ENCODE results near the gene PDE8A. TPM values are rescaled to one million over a fixed set of nuclear protein-coding genes. Genes with fewer than 3 reads are reported as not detected.

Gene PDE8A
- total and polyA plus RNA-seq, 2 experiments from 2014 or later = 5.6 to 7.5 TPM

DNA sequence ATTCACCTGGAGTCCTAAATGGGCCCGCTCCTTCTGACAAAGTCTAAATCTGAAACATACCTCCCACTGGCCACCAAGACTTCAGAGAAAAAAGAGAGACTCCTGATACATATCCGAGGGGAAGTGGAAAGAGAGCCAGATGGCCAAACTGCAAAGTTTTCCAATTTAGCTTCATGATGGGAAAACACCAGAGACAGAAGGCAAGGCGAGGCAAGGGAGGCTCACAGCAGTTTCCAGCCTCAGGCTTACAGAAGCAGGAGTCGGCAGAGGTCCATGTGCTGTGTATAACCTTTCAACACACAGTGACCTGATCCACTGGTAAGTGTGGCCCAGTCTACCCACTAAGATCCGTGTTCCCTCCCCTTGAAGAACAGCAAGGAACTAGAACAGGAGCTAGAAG lies 29.9 kb upstream of the PDE8A start:
- no peaks in the 10 kb centered on the region for H3K9me3 Mint-ChIP-seq
- H3F3A ChIP-seq (replicated peaks; ENCODE audit: low read depth) = no peaks in the 10 kb centered on the region
- H3K36me3 ChIP-seq (ENCODE audit: insufficient read depth) = no peaks in the 10 kb centered on the region
- H3K27me3 ChIP-seq (ENCODE audit: insufficient read depth) = no peaks in the 10 kb centered on the region
- H3K36me3 Mint-ChIP-seq (ENCODE audit: low read depth) = no peaks in the 10 kb centered on the region
- H3K27me3 Mint-ChIP-seq (ENCODE audit: insufficient read depth, low read depth, poor library complexity) = peaks cover 3% of the 10 kb centered on the region
- H3K4me3 ChIP-seq = no peak overlapping the region
- H2AFZ ChIP-seq = no peak overlapping the region
- peaks cover 16% of the 10 kb centered on the region; the same call in 2 of the 3 replicates for H3K4me1 Mint-ChIP-seq
- H3K4me1 ChIP-seq (ENCODE audit: insufficient read depth) = peaks cover 6% of the 10 kb centered on the region; the same call in 1 of the 2 replicates
- H3K4me3 Mint-ChIP-seq = no peak overlapping the region
- DNase-seq (ENCODE audit: low spot score) (no peak), ATAC-seq (no peak)
- no peaks in the 10 kb centered on the region for H3K79me2 ChIP-seq (replicated peaks; ENCODE audit: insufficient read depth)
- no peaks in the 10 kb centered on the region for H3K9me2 ChIP-seq (ENCODE audit: insufficient read depth)
- H3K27ac ChIP-seq (ENCODE audit: low read depth) = no peak overlapping the region
- no peaks in the 10 kb centered on the region for H4K20me1 ChIP-seq (replicated peaks; ENCODE audit: insufficient read depth)
- no peak overlapping the region for H3K4me2 ChIP-seq
- H3K27ac Mint-ChIP-seq = no peak overlapping the region
- TF ChIP-seq EZH2 (IDR thresholded peaks at IDR 0.05; ENCODE audit: low read depth, unreplicated experiment) (no peak), ZNF114 (CRISPR knock-in tag; IDR thresholded peaks at IDR 0.05) (no peak), NANOG (IDR thresholded peaks at IDR 0.05; ENCODE audit: borderline replicate concordance) (no peak), STAT1 (IDR thresholded peaks at IDR 0.05; ENCODE audit: unreplicated experiment) (no peak), EZH2phosphoT487 (IDR thresholded peaks at IDR 0.05; ENCODE audit: unreplicated experiment) (no peak)
- TF ChIP-seq, protein P1, sequence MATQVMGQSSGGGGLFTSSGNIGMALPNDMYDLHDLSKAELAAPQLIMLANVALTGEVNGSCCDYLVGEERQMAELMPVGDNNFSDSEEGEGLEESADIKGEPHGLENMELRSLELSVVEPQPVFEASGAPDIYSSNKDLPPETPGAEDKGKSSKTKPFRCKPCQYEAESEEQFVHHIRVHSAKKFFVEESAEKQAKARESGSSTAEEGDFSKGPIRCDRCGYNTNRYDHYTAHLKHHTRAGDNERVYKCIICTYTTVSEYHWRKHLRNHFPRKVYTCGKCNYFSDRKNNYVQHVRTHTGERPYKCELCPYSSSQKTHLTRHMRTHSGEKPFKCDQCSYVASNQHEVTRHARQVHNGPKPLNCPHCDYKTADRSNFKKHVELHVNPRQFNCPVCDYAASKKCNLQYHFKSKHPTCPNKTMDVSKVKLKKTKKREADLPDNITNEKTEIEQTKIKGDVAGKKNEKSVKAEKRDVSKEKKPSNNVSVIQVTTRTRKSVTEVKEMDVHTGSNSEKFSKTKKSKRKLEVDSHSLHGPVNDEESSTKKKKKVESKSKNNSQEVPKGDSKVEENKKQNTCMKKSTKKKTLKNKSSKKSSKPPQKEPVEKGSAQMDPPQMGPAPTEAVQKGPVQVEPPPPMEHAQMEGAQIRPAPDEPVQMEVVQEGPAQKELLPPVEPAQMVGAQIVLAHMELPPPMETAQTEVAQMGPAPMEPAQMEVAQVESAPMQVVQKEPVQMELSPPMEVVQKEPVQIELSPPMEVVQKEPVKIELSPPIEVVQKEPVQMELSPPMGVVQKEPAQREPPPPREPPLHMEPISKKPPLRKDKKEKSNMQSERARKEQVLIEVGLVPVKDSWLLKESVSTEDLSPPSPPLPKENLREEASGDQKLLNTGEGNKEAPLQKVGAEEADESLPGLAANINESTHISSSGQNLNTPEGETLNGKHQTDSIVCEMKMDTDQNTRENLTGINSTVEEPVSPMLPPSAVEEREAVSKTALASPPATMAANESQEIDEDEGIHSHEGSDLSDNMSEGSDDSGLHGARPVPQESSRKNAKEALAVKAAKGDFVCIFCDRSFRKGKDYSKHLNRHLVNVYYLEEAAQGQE (IDR thresholded peaks at IDR 0.05; ENCODE audit: unreplicated experiment) = no peak
- TF ChIP-seq, protein P2, sequence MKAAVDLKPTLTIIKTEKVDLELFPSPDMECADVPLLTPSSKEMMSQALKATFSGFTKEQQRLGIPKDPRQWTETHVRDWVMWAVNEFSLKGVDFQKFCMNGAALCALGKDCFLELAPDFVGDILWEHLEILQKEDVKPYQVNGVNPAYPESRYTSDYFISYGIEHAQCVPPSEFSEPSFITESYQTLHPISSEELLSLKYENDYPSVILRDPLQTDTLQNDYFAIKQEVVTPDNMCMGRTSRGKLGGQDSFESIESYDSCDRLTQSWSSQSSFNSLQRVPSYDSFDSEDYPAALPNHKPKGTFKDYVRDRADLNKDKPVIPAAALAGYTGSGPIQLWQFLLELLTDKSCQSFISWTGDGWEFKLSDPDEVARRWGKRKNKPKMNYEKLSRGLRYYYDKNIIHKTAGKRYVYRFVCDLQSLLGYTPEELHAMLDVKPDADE (IDR thresholded peaks at IDR 0.05) = no peak
- TF ChIP-seq, protein P3, sequence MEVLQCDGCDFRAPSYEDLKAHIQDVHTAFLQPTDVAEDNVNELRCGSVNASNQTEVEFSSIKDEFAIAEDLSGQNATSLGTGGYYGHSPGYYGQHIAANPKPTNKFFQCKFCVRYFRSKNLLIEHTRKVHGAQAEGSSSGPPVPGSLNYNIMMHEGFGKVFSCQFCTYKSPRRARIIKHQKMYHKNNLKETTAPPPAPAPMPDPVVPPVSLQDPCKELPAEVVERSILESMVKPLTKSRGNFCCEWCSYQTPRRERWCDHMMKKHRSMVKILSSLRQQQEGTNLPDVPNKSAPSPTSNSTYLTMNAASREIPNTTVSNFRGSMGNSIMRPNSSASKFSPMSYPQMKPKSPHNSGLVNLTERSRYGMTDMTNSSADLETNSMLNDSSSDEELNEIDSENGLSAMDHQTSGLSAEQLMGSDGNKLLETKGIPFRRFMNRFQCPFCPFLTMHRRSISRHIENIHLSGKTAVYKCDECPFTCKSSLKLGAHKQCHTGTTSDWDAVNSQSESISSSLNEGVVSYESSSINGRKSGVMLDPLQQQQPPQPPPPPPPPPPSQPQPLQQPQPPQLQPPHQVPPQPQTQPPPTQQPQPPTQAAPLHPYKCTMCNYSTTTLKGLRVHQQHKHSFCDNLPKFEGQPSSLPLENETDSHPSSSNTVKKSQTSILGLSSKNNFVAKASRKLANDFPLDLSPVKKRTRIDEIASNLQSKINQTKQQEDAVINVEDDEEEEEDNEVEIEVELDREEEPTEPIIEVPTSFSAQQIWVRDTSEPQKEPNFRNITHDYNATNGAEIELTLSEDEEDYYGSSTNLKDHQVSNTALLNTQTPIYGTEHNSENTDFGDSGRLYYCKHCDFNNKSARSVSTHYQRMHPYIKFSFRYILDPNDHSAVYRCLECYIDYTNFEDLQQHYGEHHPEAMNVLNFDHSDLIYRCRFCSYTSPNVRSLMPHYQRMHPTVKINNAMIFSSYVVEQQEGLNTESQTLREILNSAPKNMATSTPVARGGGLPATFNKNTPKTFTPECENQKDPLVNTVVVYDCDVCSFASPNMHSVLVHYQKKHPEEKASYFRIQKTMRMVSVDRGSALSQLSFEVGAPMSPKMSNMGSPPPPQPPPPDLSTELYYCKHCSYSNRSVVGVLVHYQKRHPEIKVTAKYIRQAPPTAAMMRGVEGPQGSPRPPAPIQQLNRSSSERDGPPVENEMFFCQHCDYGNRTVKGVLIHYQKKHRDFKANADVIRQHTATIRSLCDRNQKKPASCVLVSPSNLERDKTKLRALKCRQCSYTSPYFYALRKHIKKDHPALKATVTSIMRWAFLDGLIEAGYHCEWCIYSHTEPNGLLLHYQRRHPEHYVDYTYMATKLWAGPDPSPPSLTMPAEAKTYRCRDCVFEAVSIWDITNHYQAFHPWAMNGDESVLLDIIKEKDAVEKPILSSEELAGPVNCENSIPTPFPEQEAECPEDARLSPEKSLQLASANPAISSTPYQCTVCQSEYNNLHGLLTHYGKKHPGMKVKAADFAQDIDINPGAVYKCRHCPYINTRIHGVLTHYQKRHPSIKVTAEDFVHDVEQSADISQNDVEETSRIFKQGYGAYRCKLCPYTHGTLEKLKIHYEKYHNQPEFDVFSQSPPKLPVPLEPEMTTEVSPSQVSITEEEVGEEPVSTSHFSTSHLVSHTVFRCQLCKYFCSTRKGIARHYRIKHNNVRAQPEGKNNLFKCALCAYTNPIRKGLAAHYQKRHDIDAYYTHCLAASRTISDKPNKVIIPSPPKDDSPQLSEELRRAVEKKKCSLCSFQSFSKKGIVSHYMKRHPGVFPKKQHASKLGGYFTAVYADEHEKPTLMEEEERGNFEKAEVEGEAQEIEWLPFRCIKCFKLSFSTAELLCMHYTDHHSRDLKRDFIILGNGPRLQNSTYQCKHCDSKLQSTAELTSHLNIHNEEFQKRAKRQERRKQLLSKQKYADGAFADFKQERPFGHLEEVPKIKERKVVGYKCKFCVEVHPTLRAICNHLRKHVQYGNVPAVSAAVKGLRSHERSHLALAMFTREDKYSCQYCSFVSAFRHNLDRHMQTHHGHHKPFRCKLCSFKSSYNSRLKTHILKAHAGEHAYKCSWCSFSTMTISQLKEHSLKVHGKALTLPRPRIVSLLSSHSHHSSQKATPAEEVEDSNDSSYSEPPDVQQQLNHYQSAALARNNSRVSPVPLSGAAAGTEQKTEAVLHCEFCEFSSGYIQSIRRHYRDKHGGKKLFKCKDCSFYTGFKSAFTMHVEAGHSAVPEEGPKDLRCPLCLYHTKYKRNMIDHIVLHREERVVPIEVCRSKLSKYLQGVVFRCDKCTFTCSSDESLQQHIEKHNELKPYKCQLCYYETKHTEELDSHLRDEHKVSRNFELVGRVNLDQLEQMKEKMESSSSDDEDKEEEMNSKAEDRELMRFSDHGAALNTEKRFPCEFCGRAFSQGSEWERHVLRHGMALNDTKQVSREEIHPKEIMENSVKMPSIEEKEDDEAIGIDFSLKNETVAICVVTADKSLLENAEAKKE (CRISPR knock-in tag; IDR thresholded peaks at IDR 0.05) = no peak
